Calu3 (cell line): ENCODE measurements around the gene RNF169. TPM values are rescaled to one million over a fixed set of nuclear protein-coding genes. Genes with fewer than 3 reads are reported as not detected.

Experiments
- BruUV-seq: library from RNA; stranded (reverse); fragments of 400-500 nt; replicated peaks from 2 replicates; lab custom pipeline; 2021; lab: Mats Ljungman, UMichigan
- CTCF ChIA-PET: fragments of 300-600 bp; sonication (Branson Sonifier 250); formaldehyde crosslinking; loops from one replicate; lab custom pipeline; 2022; ENCODE audit warnings: antibody characterized with exemption; lab: Charles Lee
- DNase-seq: peaks from one replicate; pipeline ENCODE4 v3.0.0; 2022
- H3K27ac Mint-ChIP-seq: one replicate; pipeline ENCODE4 v1.8.0; 2022; ENCODE audit warnings: mixed read lengths; ENCODE audit not compliant: unreplicated experiment
- H3K27me3 Mint-ChIP-seq: one replicate; pipeline ENCODE4 v1.8.0; 2022; ENCODE audit warnings: mixed read lengths; ENCODE audit not compliant: unreplicated experiment
- H3K36me3 Mint-ChIP-seq: one replicate; pipeline ENCODE4 v1.8.0; 2022; ENCODE audit warnings: mild to moderate bottlenecking, moderate library complexity, mixed read lengths; ENCODE audit not compliant: insufficient read depth, unreplicated experiment
- H3K4me1 Mint-ChIP-seq: one replicate; pipeline ENCODE4 v1.8.0; 2022; ENCODE audit warnings: mild to moderate bottlenecking, low read depth, mixed read lengths; ENCODE audit not compliant: unreplicated experiment
- H3K4me3 Mint-ChIP-seq: one replicate; pipeline ENCODE4 v1.8.0; 2022; ENCODE audit warnings: mild to moderate bottlenecking, low read depth, moderate library complexity, mixed read lengths; ENCODE audit not compliant: unreplicated experiment
- H3K9me3 Mint-ChIP-seq: one replicate; pipeline ENCODE4 v1.8.0; 2022; ENCODE audit warnings: low read depth, mixed read lengths; ENCODE audit not compliant: unreplicated experiment
- CTCF ChIP-seq: fragments of 200-600 bp; IDR thresholded peaks from one replicate; pipeline ENCODE4 v1.8.0; 2022; ENCODE audit warnings: antibody characterized with exemption; ENCODE audit not compliant: unreplicated experiment
- intact Hi-C: fragments of 100-400 bp; cut with micrococcal nuclease; formaldehyde crosslinking; loops from one replicate; pipeline ENCODE4 v1.10.0; 2022; ENCODE audit not compliant: unreplicated experiment
- total RNA-seq: library from RNA; stranded (reverse); gene quantifications from 2 replicates; pipeline ENCODE4 v1.2.3, GENCODE V29; 2022

The RNF169 gene
- total RNA-seq, 1 experiment from 2014 or later: 22.5 TPM

DNA sequence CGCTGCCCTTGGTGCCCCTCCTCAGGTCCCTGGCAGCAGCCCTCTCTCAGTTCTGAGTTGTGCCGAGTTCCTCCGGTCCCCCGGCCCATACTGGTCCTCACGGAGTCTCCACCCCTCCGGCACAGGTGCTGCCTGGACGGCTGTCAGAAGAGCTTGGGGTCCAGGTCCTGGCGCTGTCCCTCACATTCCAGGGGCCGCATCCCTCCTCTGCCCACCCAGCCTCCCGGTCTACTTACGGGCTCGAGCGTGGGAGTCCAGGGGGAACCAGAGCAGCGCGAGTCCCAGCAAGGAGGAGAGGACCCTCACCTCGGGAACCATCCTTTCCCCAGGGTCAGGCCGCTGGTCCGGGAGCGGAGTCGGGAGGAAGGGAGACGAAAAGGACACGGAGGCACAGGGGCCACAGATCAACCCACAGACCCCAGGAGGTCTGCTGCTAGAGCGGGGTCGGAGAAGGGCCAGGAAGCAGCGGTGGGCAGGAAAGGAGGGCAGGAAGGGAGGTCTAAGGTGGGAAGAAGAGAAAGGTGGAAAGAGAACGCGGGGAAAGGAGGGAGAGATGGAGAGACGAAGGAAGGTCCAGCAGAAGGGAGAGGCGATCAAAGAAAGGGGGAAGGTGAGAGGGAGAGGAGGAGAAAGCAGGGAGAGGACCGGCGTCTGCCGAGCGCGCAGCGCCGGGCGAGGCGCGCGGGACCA is 17.9 kb upstream of the RNF169 start:
- Mint-ChIP-seq H3K27me3 (peaks cover 92% of the 10 kb centered on the region), H3K9me3 (no peaks in the 10 kb centered on the region), H3K27ac (no peak overlapping the region), H3K4me1 (no peaks in the 10 kb centered on the region), H3K4me3 (peak overlapping the region; percentile 46), H3K36me3 (no peaks in the 10 kb centered on the region)
- no TSS peak for BruUV-seq
- intact Hi-C loops: no loop called here
- CTCF ChIA-PET: no interaction called here
- DNase-seq: no peak
- no peak for TF ChIP-seq CTCF

GRCh38 chr11:74731301-74732094 is 17.2 kb upstream of the RNF169 start, which contains the start of gene CHRDL2:
CHRDL2 (minus strand) TSS chr11:74731426; CDS start chr11:74730888, 538 bp downstream.
- H3K27ac Mint-ChIP-seq: no peak within 1 kb of the TSS
- H3K36me3 Mint-ChIP-seq: no peaks in the 10 kb centered on the region
- no TSS peak for BruUV-seq

DNA sequence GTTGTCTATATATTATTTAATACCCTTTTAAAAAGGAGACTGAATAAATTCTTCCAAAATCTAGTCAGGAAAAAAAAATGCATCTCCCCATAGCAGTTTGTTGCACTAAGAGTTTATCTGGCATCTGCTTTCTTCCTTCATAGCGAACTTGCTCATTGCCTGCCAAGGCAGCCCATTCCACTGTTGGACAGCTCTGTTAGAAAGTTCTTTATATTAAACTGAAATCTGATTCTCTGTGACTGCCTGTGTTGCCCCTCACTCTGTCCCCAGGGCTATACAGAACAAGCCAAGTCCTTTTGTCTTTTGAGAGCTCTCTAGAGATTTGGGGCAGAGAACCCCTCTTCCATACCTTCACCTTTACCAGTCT is 14.1 kb upstream of the RNF169 start:
- Mint-ChIP-seq H3K36me3 (no peaks in the 10 kb centered on the region), H3K4me1 (no peaks in the 10 kb centered on the region), H3K4me3 (no peak overlapping the region), H3K27ac (no peak overlapping the region), H3K27me3 (peaks cover 82% of the 10 kb centered on the region), H3K9me3 (no peaks in the 10 kb centered on the region)
- intact Hi-C loops: no loop called here
- no peak for TF ChIP-seq CTCF
- DNase-seq: no peak
- no TSS peak for BruUV-seq
- CTCF ChIA-PET: interaction anchor here (1.2 kb wide), 1 partner anchor 8 kb away, joined by 4 read pairs; no protein-coding TSS in a partner anchor

More at GRCh38 chr11:74731301-74732094, 17.2 kb upstream of the RNF169 start, which contains the start of gene CHRDL2:
- Mint-ChIP-seq H3K27me3 (peaks cover 85% of the 10 kb centered on the region), H3K9me3 (no peaks in the 10 kb centered on the region), H3K4me3 (peak within 1 kb of the TSS; percentile 46), H3K4me1 (no peaks in the 10 kb centered on the region)
- intact Hi-C loops: no loop called here
- no peak for TF ChIP-seq CTCF
- peak; percentile 34 for DNase-seq
- CTCF ChIA-PET: no interaction called here

- no peaks in the 10 kb centered on the region for H3K36me3 Mint-ChIP-seq
- DNase-seq: no peak
- CTCF ChIA-PET: interaction anchor here (1.2 kb wide), 1 partner anchor 9 kb away, joined by 4 read pairs; no protein-coding TSS in a partner anchor
- no peaks in the 10 kb centered on the region for H3K4me1 Mint-ChIP-seq
- H3K27ac Mint-ChIP-seq: no peak overlapping the region
- no peak for TF ChIP-seq CTCF
- no peak overlapping the region for H3K4me3 Mint-ChIP-seq
- BruUV-seq: no TSS peak
- intact Hi-C loops: no loop called here
- no peaks in the 10 kb centered on the region for H3K9me3 Mint-ChIP-seq
- peaks cover 75% of the 10 kb centered on the region for H3K27me3 Mint-ChIP-seq
Measured at GRCh38 chr11:74735365-74735928, 13.2 kb upstream of the RNF169 start.
